Ectodermal cell (in vitro differentiated cells): Measurements from ENCODE around the gene CDC42.

Experiments
- H3K27ac ChIP-seq: 2 replicates; pipeline ENCODE4 v1.7.0; 2013; ENCODE audit warnings: mild to moderate bottlenecking, low read depth, low read length; ENCODE audit not compliant: insufficient read depth, poor library complexity, severe bottlenecking
- H3K27me3 ChIP-seq: 2 replicates; pipeline ENCODE4 v1.7.0; 2013; ENCODE audit warnings: mild to moderate bottlenecking, low read length; ENCODE audit not compliant: insufficient read depth, control insufficient read depth, poor library complexity, severe bottlenecking
- H3K36me3 ChIP-seq: one replicate; pipeline ENCODE4 v1.7.0; 2013; ENCODE audit warnings: low read length; ENCODE audit not compliant: control insufficient read depth, insufficient read depth
- H3K4me1 ChIP-seq: one replicate; pipeline ENCODE4 v1.7.0; 2013; ENCODE audit warnings: low read length; ENCODE audit not compliant: control insufficient read depth, insufficient read depth
- H3K4me3 ChIP-seq: 2 replicates; pipeline ENCODE4 v1.7.0; 2013; ENCODE audit warnings: low read depth, low read length, control low read depth; ENCODE audit not compliant: insufficient read depth
- H3K9me3 ChIP-seq: 2 replicates; pipeline ENCODE4 v1.7.0; 2013; ENCODE audit warnings: mild to moderate bottlenecking, low read length, moderate library complexity; ENCODE audit not compliant: control insufficient read depth
- WGBS, 2 experiments: methylation state at CpG; one replicate each; pipeline ENCODE4 v1.1.7; 2013; ENCODE audit warnings: missing lambda C conversion rate in 2 of 2; 5-methylcytosine and 5-hydroxymethylcytosine counted together

CDC42 gene

GRCh38 chr1:22050330-22050729, 2.2 kb upstream of the CDC42 start:
- no peaks in the 10 kb centered on the region for H3K36me3 ChIP-seq

GRCh38 chr1:22051607-22052114, 848 bp upstream of the CDC42 start:
- H3K27ac ChIP-seq, result no peak overlapping the region
- H3K4me3 ChIP-seq, result no peak overlapping the region
- no peaks in the 10 kb centered on the region for H3K9me3 ChIP-seq
- H3K27me3 ChIP-seq, result no peaks in the 10 kb centered on the region
- no peaks in the 10 kb centered on the region for H3K4me1 ChIP-seq
- no peaks in the 10 kb centered on the region for H3K36me3 ChIP-seq
- 90 to 93% methylated on average over 13 of the region's 13 CpGs for WGBS, 2 experiments

More at GRCh38 chr1:22050330-22050729, 2.2 kb upstream of the CDC42 start:
- WGBS, 2 experiments, result 89 to 92% methylated on average over 3 of the region's 3 CpGs
- H3K27ac ChIP-seq, result no peak overlapping the region
- H3K9me3 ChIP-seq, result no peaks in the 10 kb centered on the region
- H3K27me3 ChIP-seq, result no peaks in the 10 kb centered on the region
- H3K4me1 ChIP-seq, result no peaks in the 10 kb centered on the region
- no peak overlapping the region for H3K4me3 ChIP-seq

- Histone ChIP-seq H3K9me3 (no peaks in the 10 kb centered on the region), H3K4me3 (peak overlapping the region; percentile 80), H3K36me3 (no peaks in the 10 kb centered on the region), H3K27me3 (no peaks in the 10 kb centered on the region), H3K27ac (peak overlapping the region; percentile 98), H3K4me1 (no peaks in the 10 kb centered on the region)
- 0% methylated on average over 70 of the region's 70 CpGs for WGBS, 2 experiments
Measured at GRCh38 chr1:22053017-22053860, 730 bp downstream of the CDC42 start.

GRCh38 chr1:22053861-22054770, 1.6 kb downstream of the CDC42 start:
- no peaks in the 10 kb centered on the region for H3K4me1 ChIP-seq
- H3K27ac ChIP-seq, result peak overlapping the region; percentile 78
- H3K36me3 ChIP-seq, result no peaks in the 10 kb centered on the region
- H3K9me3 ChIP-seq, result no peaks in the 10 kb centered on the region
- WGBS, 2 experiments, result 76 to 81% methylated on average over 19 of the region's 19 CpGs
- no peaks in the 10 kb centered on the region for H3K27me3 ChIP-seq
- peak overlapping the region; percentile 80 for H3K4me3 ChIP-seq

- no peaks in the 10 kb centered on the region for H3K27me3 ChIP-seq
- H3K27ac ChIP-seq, result no peak overlapping the region
- no peaks in the 10 kb centered on the region for H3K9me3 ChIP-seq
- H3K36me3 ChIP-seq, result no peaks in the 10 kb centered on the region
- H3K4me1 ChIP-seq, result no peaks in the 10 kb centered on the region
- H3K4me3 ChIP-seq, result no peak overlapping the region
- WGBS, 2 experiments, result 89 to 90% methylated on average over 6 of the region's 6 CpGs
Measured at GRCh38 chr1:22055463-22055862, 3.0 kb downstream of the CDC42 start.

- Histone ChIP-seq H3K4me1 (no peaks in the 10 kb centered on the region), H3K27me3 (no peaks in the 10 kb centered on the region), H3K27ac (no peak overlapping the region), H3K36me3 (no peaks in the 10 kb centered on the region), H3K9me3 (no peaks in the 10 kb centered on the region), H3K4me3 (no peak overlapping the region)
- 91 to 97% methylated on average over 1 of the region's 1 CpG for WGBS, 2 experiments
Measured at GRCh38 chr1:22056043-22056442, 3.5 kb downstream of the CDC42 start.

GRCh38 chr1:22056936-22057335, 4.4 kb downstream of the CDC42 start:
- no peak overlapping the region for H3K4me3 ChIP-seq
- WGBS, 2 experiments, result 93 to 97% methylated on average over 2 of the region's 2 CpGs
- no peaks in the 10 kb centered on the region for H3K27me3 ChIP-seq
- no peak overlapping the region for H3K27ac ChIP-seq
- H3K9me3 ChIP-seq, result no peaks in the 10 kb centered on the region
- no peaks in the 10 kb centered on the region for H3K4me1 ChIP-seq
- no peaks in the 10 kb centered on the region for H3K36me3 ChIP-seq

GRCh38 chr1:22057861-22058260, 5.4 kb downstream of the CDC42 start:
- WGBS, 2 experiments, result 95 to 98% methylated on average over 10 of the region's 10 CpGs
- Histone ChIP-seq H3K36me3 (no peaks in the 10 kb centered on the region), H3K9me3 (no peaks in the 10 kb centered on the region), H3K4me1 (no peaks in the 10 kb centered on the region), H3K27ac (no peak overlapping the region), H3K4me3 (no peak overlapping the region), H3K27me3 (no peaks in the 10 kb centered on the region)

GRCh38 chr1:22064751-22065402, 12.4 kb downstream of the CDC42 start:
- Histone ChIP-seq H3K27me3 (no peaks in the 10 kb centered on the region), H3K9me3 (no peaks in the 10 kb centered on the region), H3K27ac (no peak overlapping the region), H3K4me1 (no peaks in the 10 kb centered on the region), H3K4me3 (no peak overlapping the region), H3K36me3 (no peaks in the 10 kb centered on the region)
- WGBS, 2 experiments, result 74 to 78% methylated on average over 12 of the region's 12 CpGs
